Lower lobe of right lung (tissue), 2 donors: ENCODE data around the gene SH3PXD2A. TPM values are rescaled to one million over a fixed set of nuclear protein-coding genes. Genes with fewer than 3 reads are reported as not detected.
A peak's percentile ranks its signal among the peaks of the same experiment; 100 is the strongest.

Experiments used
- ATAC-seq, 2 donors: fragments of 200-7000 bp; cut with Tn5 transposase; one replicate each; pipeline ENCODE4 v1.9.1; 2020 to 2022; ENCODE audit warnings: mild to moderate bottlenecking in 2 of 2, moderate library complexity in 2 of 2
- DNase-seq: peaks from one replicate; pipeline ENCODE4 v3.0.0-alpha.2; 2020
- H3K27ac ChIP-seq: fragments of 200-600 bp; one replicate; pipeline ENCODE4 v1.8.0; 2022
- H3K27me3 ChIP-seq: fragments of 200-600 bp; one replicate; pipeline ENCODE4 v1.8.0; 2022; ENCODE audit warnings: low read depth
- H3K36me3 ChIP-seq: fragments of 200-600 bp; one replicate; pipeline ENCODE4 v1.8.0; 2022; ENCODE audit warnings: mild to moderate bottlenecking
- H3K4me1 ChIP-seq: fragments of 200-600 bp; one replicate; pipeline ENCODE4 v1.8.0; 2022
- H3K4me3 ChIP-seq: fragments of 200-600 bp; one replicate; pipeline ENCODE4 v1.8.0; 2022; ENCODE audit warnings: mild to moderate bottlenecking
- H3K9me3 ChIP-seq: fragments of 200-600 bp; one replicate; pipeline ENCODE4 v1.8.0; 2022
- CTCF ChIP-seq: fragments of 200-600 bp; IDR thresholded peaks from one replicate; pipeline ENCODE4 v1.8.0; 2022; ENCODE audit warnings: antibody characterized with exemption, mild to moderate bottlenecking
- intact Hi-C: fragments of 100-400 bp; cut with DNase I; formaldehyde crosslinking; loops from one replicate; pipeline ENCODE4 v1.11.0; 2022
- total RNA-seq: library from RNA; stranded (reverse); fragmentation: NEBNext Ultra II Directional; extraction: Animal tissue kit (Norgen Biotek cat#: 25700); gene quantifications from one replicate; pipeline ENCODE4 v1.2.1, GENCODE V29; 2021
- donor health status: DM: no; HTN: yes; CAD: no; lungs with severe emphysema.

Gene SH3PXD2A
- total RNA-seq, 1 donor from 2014 or later = 34.8 TPM

- intact Hi-C loops = no loop called here
- ATAC-seq = peak; percentile 61 to 80
- no peak overlapping the region for H3K4me3 ChIP-seq
- H3K36me3 ChIP-seq = no peaks in the 10 kb centered on the region
- peaks cover 14% of the 10 kb centered on the region for H3K27me3 ChIP-seq
- peaks cover 14% of the 10 kb centered on the region for H3K4me1 ChIP-seq
- TF ChIP-seq CTCF = no peak
- H3K9me3 ChIP-seq = no peaks in the 10 kb centered on the region
- DNase-seq = peak; percentile 68
- no peak overlapping the region for H3K27ac ChIP-seq
These were observed 303.5 kb downstream of the SH3PXD2A start for GRCh38 chr10:103551619-103552602.

GRCh38 chr10:103550229-103550628 lies 305.1 kb downstream of the SH3PXD2A start:
- DNase-seq = no peak
- no peak for ATAC-seq
- Histone ChIP-seq H3K27ac (no peak overlapping the region), H3K4me1 (peaks cover 7% of the 10 kb centered on the region), H3K9me3 (no peaks in the 10 kb centered on the region), H3K27me3 (no peaks in the 10 kb centered on the region), H3K4me3 (no peak overlapping the region), H3K36me3 (no peaks in the 10 kb centered on the region)
- TF ChIP-seq CTCF = no peak
- intact Hi-C loops = no loop called here

GRCh38 chr10:103549349-103549685 lies 306.1 kb downstream of the SH3PXD2A start:
- TF ChIP-seq CTCF = no peak
- ATAC-seq = no peak
- H3K36me3 ChIP-seq = no peaks in the 10 kb centered on the region
- H3K9me3 ChIP-seq = no peaks in the 10 kb centered on the region
- intact Hi-C loops = no loop called here
- H3K4me1 ChIP-seq = peaks cover 6% of the 10 kb centered on the region
- no peak for DNase-seq
- H3K27ac ChIP-seq = no peak overlapping the region
- H3K27me3 ChIP-seq = no peaks in the 10 kb centered on the region
- H3K4me3 ChIP-seq = no peak overlapping the region

GRCh38 chr10:103548581-103549348 lies 306.6 kb downstream of the SH3PXD2A start:
- DNase-seq = no peak

More at GRCh38 chr10:103548581-103549348, 306.6 kb downstream of the SH3PXD2A start:
- no peak for TF ChIP-seq CTCF
- Histone ChIP-seq H3K9me3 (no peaks in the 10 kb centered on the region), H3K27me3 (no peaks in the 10 kb centered on the region), H3K4me3 (no peak overlapping the region), H3K4me1 (peaks cover 6% of the 10 kb centered on the region), H3K27ac (no peak overlapping the region), H3K36me3 (no peaks in the 10 kb centered on the region)
- no peak for ATAC-seq
- intact Hi-C loops = no loop called here
